Common myeloid progenitor, CD34-positive (primary cell): ENCODE results near the gene MSI2.
A peak's percentile ranks its signal among the peaks of the same experiment; 100 is the strongest.

Experiments
- CTCF ChIA-PET: fragments of 350-600 bp; sonication (Branson Sonifier 250); formaldehyde crosslinking; loops from one replicate; lab custom pipeline; 2021; ENCODE audit warnings: antibody characterized with exemption; lab: Charles Lee
- POLR2A ChIA-PET: fragments of 350-600 bp; sonication (Branson Sonifier 250); formaldehyde crosslinking; loops from one replicate; lab custom pipeline; 2021; ENCODE audit warnings: antibody characterized with exemption; lab: Charles Lee
- DNase-seq, 3 donors: peaks; one replicate each; pipeline versions ENCODE4 v3.0.0 to v3.0.0-alpha.2; 2013
- H3K27ac ChIP-seq, 2 experiments: 1 replicate in 1 of 2; 2 replicates in 1 of 2; pipeline ENCODE4 v1.7.0; 2013; ENCODE audit warnings: inconsistent platforms in 2 of 2, low read length in 2 of 2, mild to moderate bottlenecking in 2 of 2, low read depth in 1 of 2, moderate library complexity in 1 of 2; ENCODE audit not compliant: severe bottlenecking in 2 of 2, insufficient read depth in 1 of 2, poor library complexity in 1 of 2
- H3K27me3 ChIP-seq, 5 experiments: replicated peaks in 2 of 5; 1 replicate in 3 of 5; 2 replicates in 2 of 5; pipeline versions ENCODE4 v1.6.1 to v1.7.0; 2013; ENCODE audit warnings: low read length in 4 of 5, mild to moderate bottlenecking in 2 of 5, moderate library complexity in 2 of 5, inconsistent platforms in 1 of 5; ENCODE audit not compliant: insufficient read depth in 5 of 5, control insufficient read depth in 4 of 5
- H3K36me3 ChIP-seq, 4 experiments: 1 replicate in 2 of 4; 2 replicates in 2 of 4; pipeline versions ENCODE4 v1.6.1 to v1.7.0; 2013; ENCODE audit warnings: low read length in 3 of 4, control low read depth in 1 of 4, mild to moderate bottlenecking in 1 of 4; ENCODE audit not compliant: control insufficient read depth in 4 of 4, insufficient read depth in 4 of 4
- H3K4me1 ChIP-seq, 4 experiments: 1 replicate in 3 of 4; 2 replicates in 1 of 4; pipeline versions ENCODE4 v1.6.1 to v1.7.1; 2013; ENCODE audit warnings: low read length in 3 of 4, mild to moderate bottlenecking in 3 of 4, control low read depth in 1 of 4, inconsistent platforms in 1 of 4, moderate library complexity in 1 of 4; ENCODE audit not compliant: control insufficient read depth in 4 of 4, insufficient read depth in 4 of 4; ENCODE audit errors: control extremely low read depth in 1 of 4
- H3K4me3 ChIP-seq, 7 experiments: 1 replicate in 4 of 7; 2 replicates in 3 of 7; pipeline versions ENCODE4 v1.5.1 to v1.7.0; 2013; ENCODE audit warnings: mild to moderate bottlenecking in 7 of 7, low read length in 6 of 7, moderate library complexity in 6 of 7, inconsistent platforms in 2 of 7, low read depth in 2 of 7, control low read depth in 1 of 7; ENCODE audit not compliant: insufficient read depth in 4 of 7, control insufficient read depth in 1 of 7; ENCODE audit errors: extremely low read depth in 1 of 7
- H3K9me3 ChIP-seq, 5 experiments: 1 replicate in 4 of 5; 2 replicates in 1 of 5; pipeline versions ENCODE4 v1.6.1 to v1.7.1; 2013; ENCODE audit warnings: low read length in 4 of 5, mild to moderate bottlenecking in 2 of 5, inconsistent platforms in 1 of 5, low read depth in 1 of 5, moderate library complexity in 1 of 5; ENCODE audit not compliant: control insufficient read depth in 4 of 5, insufficient read depth in 2 of 5; ENCODE audit errors: control extremely low read depth in 1 of 5
- WGBS: methylation state at CpG from one replicate; pipeline ENCODE4 v1.1.5; 2013; ENCODE audit not compliant: insufficient coverage; 5-methylcytosine and 5-hydroxymethylcytosine counted together

The MSI2 gene

GRCh38 chr17:57489321-57489720 is 233.0 kb downstream of the MSI2 start:
- H3K4me3 ChIP-seq = no peak overlapping the region
- H3K4me1 ChIP-seq = peaks cover 15 to 98% (median 82%) of the 10 kb centered on the region in 4 experiments
- WGBS = 94% methylated on average over 4 of the region's 4 CpGs
- DNase-seq = no peak
- no peaks in the 10 kb centered on the region for H3K9me3 ChIP-seq
- ChIA-PET POLR2A (no interaction called here), CTCF (interaction anchor here (1.3 to 2.6 kb wide), 3 partner anchors 9 to 246 kb away, joined by 3 to 7 read pairs (median 4); no protein-coding TSS in a partner anchor)
- peak overlapping the region in 1 of 2 experiments; percentile 50 for H3K27ac ChIP-seq
- H3K36me3 ChIP-seq = peaks cover 0 to 52% (median 8%) of the 10 kb centered on the region in 4 experiments
- H3K27me3 ChIP-seq = no peaks in the 10 kb centered on the region

GRCh38 chr17:57490111-57490845 is 234.0 kb downstream of the MSI2 start:
- no peaks in the 10 kb centered on the region for H3K27me3 ChIP-seq
- no peaks in the 10 kb centered on the region for H3K9me3 ChIP-seq
- no peak overlapping the region for H3K4me3 ChIP-seq
- no peak for DNase-seq
- H3K36me3 ChIP-seq = peaks cover 0 to 54% (median 11%) of the 10 kb centered on the region in 4 experiments
- ChIA-PET POLR2A (no interaction called here), CTCF (interaction anchor here (1.2 to 1.6 kb wide), 3 partner anchors 10 to 36 kb away, joined by 3 to 4 read pairs (median 3); no protein-coding TSS in a partner anchor)
- 94% methylated on average over 3 of the region's 4 CpGs for WGBS
- peak overlapping the region in 1 of 2 experiments; percentile 32 for H3K27ac ChIP-seq
- peaks cover 15 to 91% (median 75%) of the 10 kb centered on the region in 4 experiments for H3K4me1 ChIP-seq

GRCh38 chr17:57490890-57491289 is 234.6 kb downstream of the MSI2 start:
- ChIA-PET POLR2A (no interaction called here), CTCF (interaction anchor here (1.2 kb wide), 1 partner anchor 36 kb away, joined by 3 read pairs; no protein-coding TSS in a partner anchor)
- H3K4me1 ChIP-seq = peaks cover 14 to 89% (median 69%) of the 10 kb centered on the region in 4 experiments
- H3K9me3 ChIP-seq = no peaks in the 10 kb centered on the region
- H3K27ac ChIP-seq = peak overlapping the region in 1 of 2 experiments; percentile 32
- no peak for DNase-seq
- H3K27me3 ChIP-seq = no peaks in the 10 kb centered on the region
- WGBS = 76% methylated on average over 12 of the region's 12 CpGs
- no peak overlapping the region for H3K4me3 ChIP-seq
- peaks cover 0 to 53% (median 11%) of the 10 kb centered on the region in 4 experiments for H3K36me3 ChIP-seq

- CTCF ChIA-PET = interaction anchor here (1.2 kb wide), 1 partner anchor 12 kb away, joined by 5 read pairs; no protein-coding TSS in a partner anchor
Measured at GRCh38 chr17:57493171-57493570, 236.8 kb downstream of the MSI2 start.

GRCh38 chr17:57493625-57494024 is 237.3 kb downstream of the MSI2 start:
- DNase-seq = no peak
- POLR2A ChIA-PET = interaction anchor here (0.6 kb wide), 1 partner anchor 127 kb away, joined by 6 read pairs; no protein-coding TSS in a partner anchor
- CTCF ChIA-PET = interaction anchor here (1.2 kb wide), 1 partner anchor 11 kb away, joined by 5 read pairs; no protein-coding TSS in a partner anchor
- WGBS = 100% methylated on average over 4 of the region's 6 CpGs
- peaks cover 3 to 51% (median 15%) of the 10 kb centered on the region in 4 experiments for H3K36me3 ChIP-seq
- no peak overlapping the region for H3K27ac ChIP-seq
- H3K4me3 ChIP-seq = no peak overlapping the region
- H3K27me3 ChIP-seq = no peaks in the 10 kb centered on the region
- no peaks in the 10 kb centered on the region for H3K9me3 ChIP-seq
- H3K4me1 ChIP-seq = peaks cover 10 to 87% (median 64%) of the 10 kb centered on the region in 4 experiments

More at GRCh38 chr17:57493171-57493570, 236.8 kb downstream of the MSI2 start:
- H3K9me3 ChIP-seq = no peaks in the 10 kb centered on the region
- peaks cover 10 to 88% (median 61%) of the 10 kb centered on the region in 4 experiments for H3K4me1 ChIP-seq
- H3K36me3 ChIP-seq = peaks cover under 1 to 51% (median 15%) of the 10 kb centered on the region in 4 experiments
- POLR2A ChIA-PET = interaction anchor here (0.6 kb wide), 1 partner anchor 126 kb away, joined by 6 read pairs; no protein-coding TSS in a partner anchor
- H3K27me3 ChIP-seq = no peaks in the 10 kb centered on the region
- H3K27ac ChIP-seq = peak overlapping the region in 1 of 2 experiments; percentile 36
- peak overlapping the region in 2 of 7 experiments; percentile 31 to 40 for H3K4me3 ChIP-seq
- peak in 2 of 3 donors; percentile 63 to 72 for DNase-seq
- 58% methylated on average over 5 of the region's 5 CpGs for WGBS

GRCh38 chr17:57494443-57494842 is 238.1 kb downstream of the MSI2 start:
- Histone ChIP-seq H3K27ac (no peak overlapping the region), H3K9me3 (no peaks in the 10 kb centered on the region), H3K36me3 (peaks cover 3 to 44% (median 15%) of the 10 kb centered on the region in 4 experiments), H3K4me1 (peaks cover 10 to 82% (median 58%) of the 10 kb centered on the region in 4 experiments), H3K4me3 (no peak overlapping the region), H3K27me3 (no peaks in the 10 kb centered on the region)
- POLR2A ChIA-PET = no interaction called here
- DNase-seq = no peak
- CTCF ChIA-PET = interaction anchor here (1.2 kb wide), 1 partner anchor 11 kb away, joined by 5 read pairs; no protein-coding TSS in a partner anchor
- 100% methylated on average over 5 of the region's 5 CpGs for WGBS
